Adrenal gland (tissue), 12 donors: ENCODE results near the gene TRIM10. TPM values are rescaled to one million over a fixed set of nuclear protein-coding genes. Genes with fewer than 3 reads are reported as not detected.
"Not testable (repeated sequence)": the region's sequence is repeated elsewhere in the genome, so short reads cannot be mapped to it uniquely, and the experiment has no call there.

Source experiments
- DNase-seq, 7 donors: peaks; one replicate each; pipeline ENCODE4 v3.0.0-alpha.2; 2019 to 2020
- H3K27ac ChIP-seq, 5 donors: fragments of 200-600 bp; sonication (generic) in 4 of 5; 1 replicate in 3 of 5; 2 replicates in 2 of 5; pipeline versions ENCODE4 v1.5.1 to v1.8.0; 2016 to 2020; ENCODE audit warnings: mild to moderate bottlenecking in 1 of 5
- H3K27me3 ChIP-seq: fragments of 200-600 bp; 2 replicates; pipeline ENCODE4 v1.8.0; 2021
- H3K36me3 ChIP-seq, 2 donors: fragments of 200-600 bp; replicated peaks in 1 of 2; 1 replicate in 1 of 2; 2 replicates in 1 of 2; pipeline versions ENCODE4 v1.5.1 to v1.8.0; 2018 to 2022
- H3K4me1 ChIP-seq, 2 donors: fragments of 200-600 bp; replicated peaks in 1 of 2; 1 replicate in 1 of 2; 2 replicates in 1 of 2; pipeline versions ENCODE4 v1.5.1 to v1.8.0; 2018 to 2021
- H3K4me3 ChIP-seq, 4 donors: fragments of 200-600 bp; sonication (generic) in 3 of 4; one replicate each; pipeline ENCODE4 v1.5.1; 2016 to 2018
- H3K9me3 ChIP-seq, 3 donors: fragments of 200-600 bp; sonication (generic) in 1 of 3; replicated peaks in 1 of 3; 1 replicate in 2 of 3; 2 replicates in 1 of 3; pipeline versions ENCODE4 v1.5.1 to v1.8.0; 2016 to 2021
- CTCF ChIP-seq, 6 experiments: fragments of 450-650 bp in 4 of 6; fragments of 200-600 bp in 2 of 6; sonication (generic) in 1 of 6; IDR thresholded peaks; 1 replicate in 5 of 6; 2 replicates in 1 of 6; pipeline versions ENCODE4 v1.5.1 to v1.8.0; 2016 to 2021; ENCODE audit warnings: antibody characterized with exemption in 6 of 6, mild to moderate bottlenecking in 2 of 6, moderate library complexity in 1 of 6
- POLR2A ChIP-seq, 2 donors: fragments of 450-650 bp; IDR thresholded peaks; one replicate each; pipeline ENCODE4 v1.6.1; 2017; ENCODE audit warnings: antibody characterized with exemption in 2 of 2, mild to moderate bottlenecking in 2 of 2, moderate library complexity in 1 of 2
- WGBS, 4 donors: extraction: QIAGEN DNeasy Blood & Tissue Kit in 2 of 4; methylation state at CpG; one replicate each; pipeline versions ENCODE4 v1.1.5 to v1.1.7; 2013 to 2017; 5-methylcytosine and 5-hydroxymethylcytosine counted together
- intact Hi-C, 2 donors: fragments of 100-400 bp; cut with DNase I; formaldehyde crosslinking; loops; one replicate each; pipeline versions ENCODE4 v1.14.1 to v1.15.0; 2022 to 2023
- polyA plus RNA-seq, 3 donors: library from polyadenylated mRNA; stranded (reverse); fragments of 200-250 nt in 2 of 3; fragments of 350-450 nt in 1 of 3; fragmentation: Illumina TruSeq in 1 of 3; extraction: RNeasy Lipid Tissue Mini Kit (QIAGEN cat#74804) in 1 of 3; gene quantifications; one replicate each; pipeline ENCODE4 v1.2.3, GENCODE V29; 2013 to 2014
- total RNA-seq, 9 donors: library from RNA; depleted of rRNA in 4 of 9; stranded (reverse); fragments of >200 nt in 4 of 9; fragments of 120-200 nt in 1 of 9; fragmentation: NEBNext Ultra II Directional in 1 of 9; extraction: Animal tissue kit (Norgen Biotek cat#: 25700) in 1 of 9; gene quantifications; one replicate each; pipeline versions ENCODE4 v1.1.0 to v1.2.4, GENCODE V29; 2013 to 2023
- donor health status: healthy with polysubstance abuse.
- donor health status: Bipolar disorder and iron deficiency.
- donor health status: DM: yes; HTN: yes; CAD: no.
- donor health status: DM: no; HTN: no; CAD: no.
- donor health status: DM: no; HTN: no; CAD: no.
- donor health status: DM: yes; HTN: yes; CAD: no.

The TRIM10 gene
- total and polyA plus RNA-seq, 12 donors = 0.67 TPM; not detected in 11

GRCh38 chr6:30145818-30146217 is 15.2 kb downstream of the TRIM10 start:
- 59 to 69% (median 66%) methylated on average over 7 of the region's 7 CpGs for WGBS, 4 donors
- Histone ChIP-seq H3K4me1 (no peaks in the 10 kb centered on the region), H3K27me3 (peaks cover 14% of the 10 kb centered on the region), H3K9me3 (no peaks in the 10 kb centered on the region), H3K36me3 (no peaks in the 10 kb centered on the region), H3K27ac (no peak overlapping the region), H3K4me3 (no peak overlapping the region)
- DNase-seq = no peak
- TF ChIP-seq POLR2A (IDR thresholded peaks at IDR 0.05) (no peak), CTCF (IDR thresholded peaks at IDR 0.05) (no peak)
- intact Hi-C loops = no loop called here

- intact Hi-C loops = no loop called here
- Histone ChIP-seq H3K27ac (no peak overlapping the region), H3K4me3 (no peak overlapping the region), H3K27me3 (peaks cover 11% of the 10 kb centered on the region), H3K4me1 (no peaks in the 10 kb centered on the region), H3K36me3 (no peaks in the 10 kb centered on the region), H3K9me3 (no peaks in the 10 kb centered on the region)
- DNase-seq = no peak
- 55 to 65% (median 58%) methylated on average over 6 of the region's 6 CpGs for WGBS, 4 donors
- no peak for TF ChIP-seq CTCF (IDR thresholded peaks at IDR 0.05)
- no peak for TF ChIP-seq POLR2A (IDR thresholded peaks at IDR 0.05)
Measured at GRCh38 chr6:30144811-30145210, 16.2 kb downstream of the TRIM10 start.

- Histone ChIP-seq H3K27ac (no peak overlapping the region), H3K4me3 (no peak overlapping the region), H3K9me3 (no peaks in the 10 kb centered on the region), H3K36me3 (no peaks in the 10 kb centered on the region), H3K27me3 (peaks cover 11% of the 10 kb centered on the region), H3K4me1 (no peaks in the 10 kb centered on the region)
- intact Hi-C loops = no loop called here
- DNase-seq = no peak
- TF ChIP-seq CTCF (IDR thresholded peaks at IDR 0.05) (no peak), POLR2A (IDR thresholded peaks at IDR 0.05) (no peak)
- 65 to 69% (median 67%) methylated on average over 2 of the region's 2 CpGs for WGBS, 4 donors
Measured at GRCh38 chr6:30143780-30144179, 17.2 kb downstream of the TRIM10 start.

GRCh38 chr6:30142665-30143064 is 18.3 kb downstream of the TRIM10 start:
- DNase-seq = no peak
- H3K4me1 ChIP-seq = no peaks in the 10 kb centered on the region
- WGBS, 4 donors = 68 to 73% (median 73%) methylated on average over 3 of the region's 3 CpGs
- no peak overlapping the region for H3K4me3 ChIP-seq
- no peaks in the 10 kb centered on the region for H3K36me3 ChIP-seq
- H3K27ac ChIP-seq = no peak overlapping the region
- intact Hi-C loops = no loop called here
- TF ChIP-seq POLR2A (IDR thresholded peaks at IDR 0.05) = no peak
- no peak for TF ChIP-seq CTCF (IDR thresholded peaks at IDR 0.05)
- H3K27me3 ChIP-seq = peaks cover 11% of the 10 kb centered on the region
- H3K9me3 ChIP-seq = no peaks in the 10 kb centered on the region

GRCh38 chr6:30140240-30140639 is 20.8 kb downstream of the TRIM10 start:
- H3K36me3 ChIP-seq, H3K27ac ChIP-seq, H3K9me3 ChIP-seq, H3K4me3 ChIP-seq, intact Hi-C loops, H3K4me1 ChIP-seq, DNase-seq: not testable (repeated sequence)
- peaks cover 11% of the 10 kb centered on the region for H3K27me3 ChIP-seq
- WGBS, 4 donors = 69 to 88% (median 82%) methylated on average over 8 of the region's 8 CpGs
